ENCODE results near the gene STARD4. TPM values are rescaled to one million over a fixed set of nuclear protein-coding genes. Genes with fewer than 3 reads are reported as not detected.

The STARD4 gene
- polyA plus RNA-seq, 1 experiment: 24.3 TPM

DNA sequence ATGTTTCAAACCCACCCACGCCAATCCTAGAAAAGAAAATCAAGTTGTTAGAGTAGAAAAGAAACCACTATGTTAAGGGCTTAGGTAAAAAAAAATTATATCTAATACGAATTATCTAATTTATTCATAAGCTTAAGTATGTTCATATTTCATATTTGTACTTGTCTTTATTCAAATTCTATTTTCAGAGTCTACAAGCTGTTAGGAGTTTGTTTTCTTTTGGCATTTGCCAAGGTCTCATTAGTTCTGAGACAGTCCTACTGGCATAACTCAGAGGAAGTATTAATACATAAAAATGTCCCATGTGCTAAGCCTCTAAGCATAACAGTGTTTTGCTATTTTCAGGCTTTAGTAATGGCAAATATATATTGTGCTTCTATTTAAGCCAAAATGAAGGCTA lies 57.6 kb downstream of the STARD4 start:
- TF ChIP-seq, protein P1, sequence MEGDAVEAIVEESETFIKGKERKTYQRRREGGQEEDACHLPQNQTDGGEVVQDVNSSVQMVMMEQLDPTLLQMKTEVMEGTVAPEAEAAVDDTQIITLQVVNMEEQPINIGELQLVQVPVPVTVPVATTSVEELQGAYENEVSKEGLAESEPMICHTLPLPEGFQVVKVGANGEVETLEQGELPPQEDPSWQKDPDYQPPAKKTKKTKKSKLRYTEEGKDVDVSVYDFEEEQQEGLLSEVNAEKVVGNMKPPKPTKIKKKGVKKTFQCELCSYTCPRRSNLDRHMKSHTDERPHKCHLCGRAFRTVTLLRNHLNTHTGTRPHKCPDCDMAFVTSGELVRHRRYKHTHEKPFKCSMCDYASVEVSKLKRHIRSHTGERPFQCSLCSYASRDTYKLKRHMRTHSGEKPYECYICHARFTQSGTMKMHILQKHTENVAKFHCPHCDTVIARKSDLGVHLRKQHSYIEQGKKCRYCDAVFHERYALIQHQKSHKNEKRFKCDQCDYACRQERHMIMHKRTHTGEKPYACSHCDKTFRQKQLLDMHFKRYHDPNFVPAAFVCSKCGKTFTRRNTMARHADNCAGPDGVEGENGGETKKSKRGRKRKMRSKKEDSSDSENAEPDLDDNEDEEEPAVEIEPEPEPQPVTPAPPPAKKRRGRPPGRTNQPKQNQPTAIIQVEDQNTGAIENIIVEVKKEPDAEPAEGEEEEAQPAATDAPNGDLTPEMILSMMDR (IDR thresholded peaks at IDR 0.05; ENCODE audit: low read depth, low read length): no peak
- no peak for DNase-seq (ENCODE audit: low read depth, low spot score)
- no peak overlapping the region for H3K4me3 ChIP-seq (ENCODE audit: low read depth, low read length)
- POLR2A ChIA-PET: no interaction called here
- CTCF ChIA-PET: interaction anchor here (0.6 to 0.9 kb wide), 2 partner anchors 61 to 77 kb away, joined by 3 to 4 read pairs; no protein-coding TSS in a partner anchor
- H3K27ac ChIP-seq (ENCODE audit: low read depth, low read length): no peak overlapping the region
- H3K9me3 ChIP-seq (ENCODE audit: control insufficient read depth, insufficient read depth, low read length): no peaks in the 10 kb centered on the region
- no peaks in the 10 kb centered on the region for H3K27me3 ChIP-seq (ENCODE audit: control insufficient read depth, insufficient read depth, low read length)

- Histone ChIP-seq H3K27ac (ENCODE audit: low read depth, low read length) (no peak overlapping the region), H3K9me3 (ENCODE audit: control insufficient read depth, insufficient read depth, low read length) (no peaks in the 10 kb centered on the region), H3K4me3 (ENCODE audit: low read depth, low read length) (no peak overlapping the region), H3K27me3 (ENCODE audit: control insufficient read depth, insufficient read depth, low read length) (no peaks in the 10 kb centered on the region)
- ChIA-PET POLR2A (interaction anchor here (1.4 kb wide), 1 partner anchor 707 kb away, joined by 4 read pairs; no protein-coding TSS in a partner anchor), CTCF (interaction anchor here (0.9 to 1.0 kb wide), 2 partner anchors 61 to 295 kb away, joined by 3 read pairs; no protein-coding TSS in a partner anchor)
- TF ChIP-seq, protein P1 (IDR thresholded peaks at IDR 0.05; ENCODE audit: low read depth, low read length): no peak
- DNase-seq (ENCODE audit: low read depth, low spot score): no peak
Measured at GRCh38 chr5:111454198-111454622, 58.1 kb downstream of the STARD4 start.

DNA sequence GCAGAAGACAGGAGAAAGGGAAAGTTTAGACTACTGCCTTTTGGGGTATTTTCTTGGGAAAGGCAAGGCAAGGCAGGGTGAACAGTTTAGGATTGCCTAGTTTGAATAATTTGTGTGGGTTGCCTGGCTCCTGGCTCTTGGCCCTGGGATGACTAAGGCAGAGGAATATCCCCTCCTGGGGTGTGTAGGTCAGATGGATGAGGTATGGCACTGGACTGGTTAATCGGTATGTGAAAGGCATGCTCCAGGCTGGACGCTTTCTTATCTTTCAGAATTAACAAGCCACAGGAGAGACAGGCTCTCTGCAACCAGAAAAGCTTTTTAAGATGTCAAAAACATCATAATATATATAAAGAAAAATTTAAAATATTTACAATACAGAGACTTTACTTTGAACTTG lies 58.6 kb downstream of the STARD4 start:
- Histone ChIP-seq H3K4me3 (ENCODE audit: low read depth, low read length) (no peak overlapping the region; the same call in 1 of the 2 replicates), H3K27me3 (ENCODE audit: control insufficient read depth, insufficient read depth, low read length) (no peaks in the 10 kb centered on the region), H3K9me3 (ENCODE audit: control insufficient read depth, insufficient read depth, low read length) (no peaks in the 10 kb centered on the region), H3K27ac (ENCODE audit: low read depth, low read length) (no peak overlapping the region)
- no peak for DNase-seq (ENCODE audit: low read depth, low spot score)
- CTCF ChIA-PET: interaction anchor here (1.0 kb wide), 1 partner anchor 294 kb away, joined by 3 read pairs; no protein-coding TSS in a partner anchor
- TF ChIP-seq, protein P1 (IDR thresholded peaks at IDR 0.05; ENCODE audit: low read depth, low read length): no peak
- POLR2A ChIA-PET: interaction anchor here (1.4 kb wide), 1 partner anchor 707 kb away, joined by 4 read pairs; no protein-coding TSS in a partner anchor

DNA sequence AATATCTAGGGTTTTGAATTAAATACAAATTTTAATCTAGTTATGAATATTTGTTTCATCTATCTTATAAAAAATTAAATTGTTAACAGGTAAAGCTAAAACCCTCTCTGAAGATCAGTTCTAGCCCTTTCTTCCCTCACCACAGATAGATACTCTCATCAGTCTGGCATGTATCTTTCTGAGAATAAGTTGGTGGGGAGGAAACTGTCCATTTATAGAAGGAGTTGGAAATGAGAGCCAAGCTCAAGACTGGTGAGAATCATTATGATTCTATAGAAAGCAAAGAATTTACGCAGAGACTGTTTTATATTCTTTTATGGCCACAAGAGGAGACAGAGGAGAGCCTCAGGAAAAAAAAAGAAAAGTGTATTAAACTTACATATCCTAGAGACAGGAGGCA lies 59.0 kb downstream of the STARD4 start:
- Histone ChIP-seq H3K27me3 (ENCODE audit: control insufficient read depth, insufficient read depth, low read length) (no peaks in the 10 kb centered on the region), H3K9me3 (ENCODE audit: control insufficient read depth, insufficient read depth, low read length) (no peaks in the 10 kb centered on the region), H3K27ac (ENCODE audit: low read depth, low read length) (no peak overlapping the region), H3K4me3 (ENCODE audit: low read depth, low read length) (no peak overlapping the region; the same call in 1 of the 2 replicates)
- POLR2A ChIA-PET: interaction anchor here (0.6 to 1.4 kb wide), 2 partner anchors 289 to 707 kb away, joined by 3 to 4 read pairs; no protein-coding TSS in a partner anchor
- TF ChIP-seq, protein P1 (IDR thresholded peaks at IDR 0.05; ENCODE audit: low read depth, low read length): no peak
- CTCF ChIA-PET: interaction anchor here (1.0 kb wide), 1 partner anchor 294 kb away, joined by 3 read pairs; no protein-coding TSS in a partner anchor
- no peak for DNase-seq (ENCODE audit: low read depth, low spot score)

GRCh38 chr5:111447822-111448221 lies 64.5 kb downstream of the STARD4 start:
- ChIA-PET CTCF (interaction anchor here (0.6 kb wide), 1 partner anchor 84 kb away, joined by 5 read pairs; no protein-coding TSS in a partner anchor), POLR2A (no interaction called here)
- no peak overlapping the region for H3K27ac ChIP-seq (ENCODE audit: low read depth, low read length)

More at GRCh38 chr5:111447822-111448221, 64.5 kb downstream of the STARD4 start:
- no peaks in the 10 kb centered on the region for H3K27me3 ChIP-seq (ENCODE audit: control insufficient read depth, insufficient read depth, low read length)
- no peaks in the 10 kb centered on the region for H3K9me3 ChIP-seq (ENCODE audit: control insufficient read depth, insufficient read depth, low read length)
- TF ChIP-seq, protein P1 (IDR thresholded peaks at IDR 0.05; ENCODE audit: low read depth, low read length): no peak
- no peak overlapping the region for H3K4me3 ChIP-seq (ENCODE audit: low read depth, low read length)
- DNase-seq (ENCODE audit: low read depth, low spot score): no peak
